NCI-H69 (cell line): ENCODE data around the gene MTX1.
A peak's percentile ranks its signal among the peaks of the same experiment; 100 is the strongest.
"Not testable (repeated sequence)": the region's sequence is repeated elsewhere in the genome, so short reads cannot be mapped to it uniquely, and the experiment has no call there.

ENCODE experiments used
- DNase-seq: peaks from one replicate; lab custom pipeline; 2025; lab: John Stamatoyannopoulos, UW

The MTX1 gene

DNA sequence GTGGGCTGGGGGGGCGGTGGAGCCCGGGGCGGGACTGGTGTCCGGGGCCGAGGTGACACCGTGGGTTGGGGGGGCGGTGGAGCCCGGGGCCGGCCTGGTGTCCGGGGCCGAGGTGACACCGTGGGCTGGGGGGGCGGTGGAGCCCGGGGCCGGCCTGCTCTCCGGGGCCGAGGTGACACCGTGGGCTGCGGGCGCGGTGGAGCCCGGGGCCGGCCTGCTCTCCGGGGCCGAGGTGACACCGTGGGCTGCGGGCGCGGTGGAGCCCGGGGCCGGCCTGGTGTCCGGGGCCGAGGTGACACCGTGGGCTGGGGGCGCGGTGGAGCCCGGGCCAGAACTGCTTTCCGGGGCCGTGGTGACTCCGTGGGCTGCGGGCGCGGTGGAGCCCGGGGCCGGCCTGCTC lies 18.6 kb upstream of the MTX1 start:
- DNase-seq, result not testable (repeated sequence)

DNA sequence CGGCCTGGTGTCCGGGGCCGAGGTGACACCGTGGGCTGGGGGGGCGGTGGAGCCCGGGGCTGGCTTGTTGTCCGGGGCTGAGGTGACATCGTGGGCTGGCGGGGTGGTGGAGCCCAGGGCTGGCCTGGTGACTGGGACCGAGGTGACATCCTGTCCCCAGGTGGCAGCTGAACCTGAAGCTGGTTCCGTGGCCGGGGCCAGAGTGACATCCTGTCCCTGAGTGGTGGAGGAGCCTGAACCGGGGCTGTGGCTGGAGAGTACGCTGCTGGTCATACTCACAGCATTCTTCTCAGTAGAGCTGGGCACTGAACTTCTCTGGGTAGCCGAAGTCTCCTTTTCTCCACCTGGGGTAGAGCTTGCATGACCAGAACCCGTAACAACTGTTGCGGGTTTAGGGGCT lies 16.6 kb upstream of the MTX1 start:
- no peak for DNase-seq

- peak; percentile 98 for DNase-seq
These were observed 15.9 kb upstream of the MTX1 start for GRCh38 chr1:155192346-155193274.

DNA sequence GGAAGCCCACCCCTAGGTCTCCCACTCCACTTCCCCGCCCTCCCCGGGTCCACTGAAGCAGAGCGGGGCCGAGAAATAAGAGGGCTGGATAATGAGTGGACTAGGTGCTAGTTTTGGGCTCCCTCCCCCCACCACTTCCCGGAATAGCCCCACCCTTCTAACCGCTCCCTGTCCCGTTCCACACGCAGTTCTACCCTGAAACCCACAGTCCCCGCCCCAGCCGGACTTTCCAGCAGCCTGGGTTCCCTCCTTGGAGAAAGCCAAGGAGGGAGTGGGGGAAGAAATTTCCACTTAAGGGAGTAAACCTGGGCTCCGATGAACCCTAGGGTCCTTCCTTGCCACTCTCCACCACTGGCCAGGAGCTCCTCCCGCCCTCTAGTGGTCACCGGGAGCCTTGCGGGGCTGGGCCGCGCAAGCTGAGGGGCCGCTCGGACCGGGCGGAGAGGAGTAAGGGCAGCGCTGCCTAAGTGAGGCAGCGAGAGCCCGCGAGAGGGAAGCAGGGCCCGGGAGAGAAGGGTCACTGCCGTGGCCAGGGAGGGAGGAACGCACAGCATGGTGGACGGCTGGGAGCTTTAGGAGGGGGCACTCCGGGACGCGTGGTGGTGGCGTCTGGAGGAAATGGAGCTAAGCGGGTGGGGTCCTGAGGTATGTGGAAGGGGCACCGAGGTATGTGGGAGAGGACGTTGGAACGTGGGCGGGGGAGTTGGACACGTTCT lies 15.1 kb upstream of the MTX1 start:
- DNase-seq, result peak; percentile 95

- DNase-seq, result not testable (repeated sequence)
These were observed 14.6 kb upstream of the MTX1 start for GRCh38 chr1:155193991-155194240.

GRCh38 chr1:155195201-155196102 lies 13.0 kb upstream of the MTX1 start:
- peak; percentile 67 for DNase-seq

DNA sequence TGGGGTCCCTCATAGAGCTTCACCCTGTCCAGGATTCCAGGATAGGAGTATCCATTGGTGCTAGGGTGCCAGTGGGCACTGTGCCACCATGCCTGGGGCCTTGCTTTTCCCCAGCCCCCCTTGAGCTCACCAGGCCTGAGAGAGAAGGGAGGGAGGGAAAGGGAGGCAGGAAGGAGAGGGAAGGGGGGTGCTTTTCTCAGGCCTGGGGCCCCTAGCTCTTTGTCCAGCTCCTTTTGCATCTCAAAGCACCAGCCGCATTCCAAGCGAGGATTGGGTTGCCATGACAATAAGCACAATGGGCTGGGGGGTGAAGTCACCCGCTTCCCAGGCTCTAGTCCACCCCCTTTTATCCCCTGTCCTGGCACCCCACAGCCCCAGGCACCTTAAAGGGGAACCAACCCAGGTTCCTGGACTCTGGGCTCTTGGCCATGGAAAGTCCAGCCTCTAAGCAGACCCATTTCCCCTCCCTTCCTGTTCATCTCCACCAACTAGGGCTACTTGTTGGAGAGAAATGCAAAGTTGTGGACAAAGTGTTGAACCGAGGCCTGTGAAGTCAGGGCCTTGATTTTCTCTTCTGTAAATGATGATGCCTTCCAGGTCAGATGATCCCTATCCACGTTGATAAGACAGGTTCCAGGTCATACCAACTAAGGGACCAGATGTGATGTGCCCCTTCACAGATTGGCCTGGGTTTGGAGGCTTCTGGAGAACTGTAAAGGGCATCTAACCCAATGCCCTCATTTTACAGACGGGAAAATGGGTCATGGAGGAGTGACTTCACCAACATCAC lies 12.2 kb upstream of the MTX1 start:
- DNase-seq, result no peak

GRCh38 chr1:155196893-155197638 lies 11.4 kb upstream of the MTX1 start:
- DNase-seq, result no peak

- DNase-seq, result no peak
These were observed 10.5 kb upstream of the MTX1 start for GRCh38 chr1:155197901-155198546.

- DNase-seq, result peak; percentile 24
These were observed 10.0 kb upstream of the MTX1 start for GRCh38 chr1:155198547-155198906.

- DNase-seq, result no peak
These were observed 8.7 kb upstream of the MTX1 start for GRCh38 chr1:155199792-155200191.

DNA sequence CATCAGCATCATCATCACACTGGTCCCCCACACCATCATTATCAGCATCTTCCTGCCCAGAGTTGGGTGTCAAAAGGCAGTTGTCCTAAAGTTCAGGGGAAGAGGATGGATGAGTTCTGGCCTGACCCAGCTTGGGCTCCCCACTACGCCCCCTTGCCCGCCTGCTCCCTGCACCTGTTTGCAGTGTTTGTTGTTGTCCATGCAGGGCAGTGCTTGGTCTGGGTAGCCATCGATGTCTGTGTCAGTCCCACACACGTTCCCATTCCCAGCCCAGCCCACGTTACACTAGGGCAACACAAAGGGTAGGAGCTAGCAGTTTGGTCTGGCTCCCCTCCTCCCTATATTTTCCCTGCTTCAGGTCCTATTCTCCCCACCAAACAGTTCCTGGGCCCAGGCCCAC lies 7.6 kb upstream of the MTX1 start:
- no peak for DNase-seq

DNA sequence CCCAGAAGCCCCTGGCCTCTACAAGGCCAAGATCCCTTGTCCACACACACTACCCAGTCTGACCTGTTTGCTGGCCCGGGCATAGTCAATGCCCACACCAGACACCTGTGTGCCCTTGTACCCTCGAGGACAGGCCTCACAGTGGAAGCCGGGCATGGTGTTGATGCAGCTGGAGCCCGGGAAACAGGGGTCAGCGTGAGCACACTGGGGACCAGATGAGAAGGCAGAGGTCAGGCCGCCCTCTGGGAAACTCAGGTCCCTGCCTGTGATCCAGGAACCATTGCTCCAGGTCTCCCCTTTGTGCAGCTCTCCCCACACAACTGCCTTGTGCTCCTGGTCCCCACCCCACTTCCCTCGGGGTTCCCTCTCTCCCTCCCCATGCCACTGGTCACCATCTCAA lies 6.3 kb upstream of the MTX1 start:
- no peak for DNase-seq

- DNase-seq, result no peak
These were observed 5.6 kb upstream of the MTX1 start for GRCh38 chr1:155202731-155203515.

DNA sequence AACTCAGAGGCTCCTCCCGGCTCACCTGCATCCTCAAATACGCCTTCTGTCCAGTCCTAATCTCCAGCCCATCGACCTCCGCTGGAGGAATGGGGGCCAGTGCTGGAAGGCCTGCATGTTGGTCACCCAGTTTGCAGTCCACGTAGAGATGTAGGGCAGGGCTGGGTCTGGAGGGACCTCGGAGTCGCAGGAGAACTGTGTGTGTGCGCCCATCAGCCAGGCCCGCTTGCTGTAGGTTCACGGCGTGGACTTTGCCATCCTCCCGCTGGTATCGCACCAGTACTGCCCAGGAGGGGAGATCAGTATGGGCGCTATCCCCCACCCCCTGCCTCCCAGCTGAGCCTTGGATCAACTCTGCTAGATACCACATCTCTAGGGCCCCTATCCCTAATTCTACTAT lies 3.5 kb upstream of the MTX1 start:
- no peak for DNase-seq

GRCh38 chr1:155205969-155206593 lies 2.4 kb upstream of the MTX1 start:
- no peak for DNase-seq

DNA sequence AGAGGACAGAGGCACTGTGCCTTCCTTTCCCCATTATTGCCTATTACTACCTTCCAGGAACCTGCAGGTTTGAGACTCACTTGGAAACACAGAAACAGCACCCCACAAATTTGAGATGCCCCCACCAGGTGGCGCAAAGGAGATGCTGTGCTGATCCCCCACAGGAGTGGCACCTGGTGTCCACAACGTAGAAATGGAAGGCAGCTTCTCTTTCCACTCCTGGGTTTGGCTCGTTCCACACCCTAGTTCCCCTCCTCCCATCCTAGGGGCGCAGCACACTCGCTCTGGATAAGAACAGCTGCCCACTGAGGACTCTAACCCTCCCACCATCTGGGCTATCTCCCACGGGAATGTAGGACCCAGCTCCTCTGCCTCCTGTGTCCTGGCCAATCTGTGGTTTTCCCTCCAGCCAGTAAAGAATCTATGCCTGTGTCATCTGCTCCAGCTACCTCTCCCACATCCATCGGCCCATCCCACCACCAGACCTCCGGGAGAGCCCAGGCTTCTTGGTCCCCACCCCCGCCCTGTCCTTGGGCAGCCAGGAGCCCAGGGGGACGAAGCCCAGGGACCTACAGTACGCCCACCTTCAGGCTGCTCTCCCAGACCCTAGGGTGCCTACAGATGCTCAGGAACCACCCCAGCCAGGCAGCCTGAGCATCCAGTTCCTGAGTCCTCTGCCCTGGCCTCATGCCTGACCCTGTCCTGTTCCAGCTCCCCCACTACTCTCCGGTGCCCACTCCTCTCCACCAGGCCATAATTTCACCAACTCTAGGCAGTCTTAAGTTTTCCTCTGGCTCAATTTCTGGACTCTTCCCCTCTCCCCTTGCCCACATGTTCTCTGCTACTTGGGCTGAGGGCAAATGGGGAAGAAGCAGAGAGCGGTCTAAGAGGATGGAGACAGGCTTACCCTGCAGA lies 1.3 kb upstream of the MTX1 start:
- peak; percentile 92 for DNase-seq
